GM12878 (cell line): ENCODE results near the gene SHC4.

Source experiments
- CTCF ChIP-seq, 3 experiments: IDR thresholded peaks in 2 of 3; conservative IDR thresholded peaks in 1 of 3; 2 replicates each; pipeline ENCODE4 v1.5.1; 2011; ENCODE audit warnings: low read depth in 3 of 3, low read length in 3 of 3, mild to moderate bottlenecking in 3 of 3, control low read depth in 2 of 3, moderate library complexity in 2 of 3, inconsistent platforms in 1 of 3, mixed read lengths in 1 of 3; ENCODE audit not compliant: control insufficient read depth in 2 of 3, insufficient read depth in 1 of 3; ENCODE audit errors: extremely low read depth in 1 of 3
- EP300 ChIP-seq, 2 experiments: fragments of 150-350 bp in 1 of 2; IDR thresholded peaks; 2 replicates each; pipeline ENCODE4 v1.6.1; 2011 to 2012; ENCODE audit warnings: low read depth in 2 of 2, low read length in 2 of 2, borderline replicate concordance in 1 of 2, improper control_type of control experiment in 1 of 2, inconsistent platforms in 1 of 2; ENCODE audit not compliant: control insufficient read depth in 1 of 2
- EZH2 ChIP-seq: IDR thresholded peaks from 2 replicates; pipeline ENCODE4 v1.6.1; 2012; ENCODE audit warnings: low read depth, mild to moderate bottlenecking, control low read depth, inconsistent platforms, low read length, borderline replicate concordance; ENCODE audit not compliant: control insufficient read depth
- NR2C2 ChIP-seq: IDR thresholded peaks from 2 replicates; pipeline ENCODE4 v1.6.1; 2011; ENCODE audit warnings: borderline replicate concordance, low read depth; ENCODE audit not compliant: control insufficient read depth, insufficient read length
- POLR2A ChIP-seq: IDR thresholded peaks from 2 replicates; pipeline ENCODE4 v1.6.1; 2011; ENCODE audit warnings: low read depth, mild to moderate bottlenecking, low read length
- SREBF2 ChIP-seq: IDR thresholded peaks from 2 replicates; pipeline ENCODE4 v1.6.1; 2012; ENCODE audit warnings: mild to moderate bottlenecking, low read length

GRCh38 chr15:48861813-48862431, 101.8 kb downstream of the SHC4 start:
- TF ChIP-seq CTCF (IDR thresholded peaks at IDR 0.05 in 2 of 3, conservative IDR thresholded peaks at IDR 0.05 in 1 of 3; ENCODE audit: control insufficient read depth in 2 of 3, extremely low read depth in 1 of 3, insufficient read depth in 1 of 3, low read depth in 3 of 3, low read length in 3 of 3) (peak; percentile 67 to 92 (median 68); a peak in 5 of 6 replicates), SREBF2 (no peak), POLR2A (no peak), EZH2 (no peak), EP300 (IDR thresholded peaks at IDR 0.05; ENCODE audit: borderline replicate concordance in 1 of 2, control insufficient read depth in 1 of 2, low read depth in 2 of 2, low read length in 2 of 2) (no peak), NR2C2 (no peak)
